GM03348 (cell line): ENCODE results near the gene REXO5.

ENCODE experiments used
- DNase-seq: peaks from one replicate; pipeline ENCODE4 v3.0.0; 2012; ENCODE audit warnings: low spot score

The REXO5 gene

GRCh38 chr16:20874088-20874581 is 67.8 kb downstream of the REXO5 start:
- DNase-seq = no peak

- no peak for DNase-seq
These were observed 69.0 kb downstream of the REXO5 start for GRCh38 chr16:20875355-20875650.

- DNase-seq = no peak
These were observed 72.4 kb downstream of the REXO5 start for GRCh38 chr16:20878682-20879147.

GRCh38 chr16:20879175-20880040 is 73.1 kb downstream of the REXO5 start:
- DNase-seq = peak; percentile 56

- no peak for DNase-seq
These were observed 74.7 kb downstream of the REXO5 start for GRCh38 chr16:20880867-20881502.

GRCh38 chr16:20881503-20881878 is 75.2 kb downstream of the REXO5 start:
- DNase-seq = no peak

- DNase-seq = no peak
These were observed 77.4 kb downstream of the REXO5 start for GRCh38 chr16:20883554-20884239.

GRCh38 chr16:20884240-20884556 is 77.9 kb downstream of the REXO5 start:
- peak; percentile 26 for DNase-seq

GRCh38 chr16:20886320-20886719 is 80.0 kb downstream of the REXO5 start:
- no peak for DNase-seq

- no peak for DNase-seq
These were observed 80.9 kb downstream of the REXO5 start for GRCh38 chr16:20887207-20887606.

- DNase-seq = no peak
These were observed 83.4 kb downstream of the REXO5 start for GRCh38 chr16:20889625-20890275.

- no peak for DNase-seq
These were observed 88.1 kb downstream of the REXO5 start for GRCh38 chr16:20894388-20894787.

- DNase-seq = peak; percentile 40
These were observed 91.0 kb downstream of the REXO5 start for GRCh38 chr16:20897253-20897897.

- DNase-seq = no peak
These were observed 91.6 kb downstream of the REXO5 start for GRCh38 chr16:20897922-20898321.

- DNase-seq = peak; percentile 75
These were observed 92.7 kb downstream of the REXO5 start for GRCh38 chr16:20899071-20899470.
